Myometrial cell (primary cell): ENCODE results near the gene SETDB2. TPM values are rescaled to one million over a fixed set of nuclear protein-coding genes. Genes with fewer than 3 reads are reported as not detected.

Experiments
- total RNA-seq: library from RNA; depleted of rRNA; stranded (reverse); fragments of >200 nt; gene quantifications from 2 replicates; pipeline ENCODE4 v1.2.3, GENCODE V29; 2015

SETDB2 gene
- total RNA-seq = 7.8 and 11.5 TPM in 2 replicates

GRCh38 chr13:49443704-49444523 is at the start of gene SETDB2, which contains the start of gene CAB39L:
TSS of gene SETDB2 (plus strand) at chr13:49444274. CDS start at chr13:49451894, 7,620 bp downstream.
TSS of gene CAB39L (minus strand) at chr13:49444064. CDS start at chr13:49382910, 61,154 bp downstream.

GRCh38 chr13:49495783-49496762 is 52.0 kb downstream of the SETDB2 start, which contains the start of gene PHF11:
TSS of gene PHF11 (plus strand) at chr13:49495953. CDS start at chr13:49496002, 49 bp downstream.

Other genes starting within 250 kb of the SETDB2 start
- not detected in 2 replicates for gene MLNR, start 223.9 kb upstream of the SETDB2 start, total RNA-seq
- gene CDADC1, start 196.3 kb upstream of the SETDB2 start, total RNA-seq = 1.7 and 2.3 TPM in 2 replicates
- 6.4 and 8.1 TPM in 2 replicates for gene CAB39L, start 210 bp upstream of the SETDB2 start, total RNA-seq
- 21.6 and 24.8 TPM in 2 replicates for gene PHF11, start 51.7 kb downstream of the SETDB2 start, total RNA-seq
- gene RCBTB1, start 141.3 kb downstream of the SETDB2 start, total RNA-seq = 13.0 and 18.3 TPM in 2 replicates
- gene ARL11, start 184.2 kb downstream of the SETDB2 start, total RNA-seq = not detected in 2 replicates
- 96.3 and 147 TPM in 2 replicates for gene EBPL, start 247.2 kb downstream of the SETDB2 start, total RNA-seq